T1000 (cell line): ENCODE data around the gene ALG2.
"Not testable (repeated sequence)": the region's sequence is repeated elsewhere in the genome, so short reads cannot be mapped to it uniquely, and the experiment has no call there.

Experiments
- DNase-seq: peaks from one replicate; lab custom pipeline; 2025; ENCODE audit warnings: mixed read lengths; lab: John Stamatoyannopoulos, UW

The ALG2 gene

DNA sequence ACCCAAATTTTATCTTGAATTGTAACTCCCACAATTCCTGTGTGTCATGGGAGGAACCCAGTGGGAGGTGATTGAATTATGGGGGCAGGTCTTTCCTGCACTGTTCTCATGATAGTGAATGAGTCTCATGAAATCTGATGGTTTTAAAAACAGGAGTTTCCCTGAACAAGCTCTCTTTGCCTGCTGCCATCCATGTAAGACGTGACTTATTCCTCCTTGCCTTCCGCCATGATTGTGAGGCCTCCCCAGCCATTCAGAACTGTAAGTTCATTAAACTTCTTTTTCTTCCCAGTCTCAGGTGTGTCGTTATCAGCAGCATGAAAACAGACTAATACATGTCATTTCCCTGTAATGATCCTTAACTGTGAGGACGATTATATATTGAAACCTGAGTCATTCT lies 16.1 kb upstream of the ALG2 start:
- DNase-seq, result not testable (repeated sequence)

DNA sequence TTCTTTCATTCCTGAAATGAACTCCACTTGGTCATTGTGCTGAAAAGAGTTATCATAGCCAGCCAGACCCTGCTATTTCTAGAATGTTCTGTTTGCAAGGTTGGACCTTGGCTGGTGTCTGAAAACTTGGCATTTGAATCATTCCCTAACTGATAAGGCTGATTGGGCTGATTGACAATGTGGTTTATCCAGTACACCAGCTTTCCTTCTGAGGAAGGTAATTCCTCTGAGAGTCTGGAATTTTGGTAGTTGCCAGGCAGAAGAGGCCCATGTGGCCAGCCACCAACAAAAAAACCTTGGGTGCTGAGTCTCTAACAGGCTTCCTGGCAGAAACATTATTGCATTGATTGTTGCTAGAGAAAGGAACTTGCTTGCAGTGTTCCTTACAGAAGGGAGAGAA lies 15.6 kb upstream of the ALG2 start:
- DNase-seq, result no peak

DNA sequence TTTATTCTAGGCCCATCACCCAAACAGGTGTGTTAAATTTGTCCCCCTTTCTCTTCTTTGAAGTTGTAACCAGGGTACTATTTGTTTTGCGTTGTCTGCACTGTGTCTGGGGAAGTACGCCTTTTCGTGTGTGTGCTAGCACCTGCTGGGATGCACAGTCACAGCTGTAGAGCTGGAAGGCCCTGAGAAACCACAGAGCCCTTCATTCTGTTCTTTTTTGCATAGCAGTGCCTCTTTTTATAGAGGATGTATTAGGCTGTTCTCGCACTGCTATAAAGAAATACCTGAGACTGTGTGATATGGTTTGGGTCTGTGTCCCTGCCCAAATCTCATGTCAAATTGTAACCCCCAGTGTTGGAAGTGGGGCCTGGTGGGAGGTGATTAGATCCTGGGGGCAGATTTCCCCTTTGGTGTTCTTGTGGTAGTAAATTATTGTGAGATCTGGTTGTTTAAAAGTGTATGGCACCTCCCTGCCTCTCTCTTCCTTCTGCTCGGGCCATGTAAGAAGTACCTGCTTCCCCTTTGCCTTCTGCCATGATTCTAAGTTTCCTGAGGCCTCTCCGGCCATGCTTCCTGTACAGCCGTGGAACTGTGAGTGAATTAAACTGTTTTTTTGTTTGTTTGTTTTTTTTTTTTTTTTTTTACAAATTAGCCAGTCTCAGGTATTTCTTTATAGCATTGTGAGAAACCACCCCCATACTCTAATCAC lies 14.3 kb upstream of the ALG2 start:
- DNase-seq, result no peak

DNA sequence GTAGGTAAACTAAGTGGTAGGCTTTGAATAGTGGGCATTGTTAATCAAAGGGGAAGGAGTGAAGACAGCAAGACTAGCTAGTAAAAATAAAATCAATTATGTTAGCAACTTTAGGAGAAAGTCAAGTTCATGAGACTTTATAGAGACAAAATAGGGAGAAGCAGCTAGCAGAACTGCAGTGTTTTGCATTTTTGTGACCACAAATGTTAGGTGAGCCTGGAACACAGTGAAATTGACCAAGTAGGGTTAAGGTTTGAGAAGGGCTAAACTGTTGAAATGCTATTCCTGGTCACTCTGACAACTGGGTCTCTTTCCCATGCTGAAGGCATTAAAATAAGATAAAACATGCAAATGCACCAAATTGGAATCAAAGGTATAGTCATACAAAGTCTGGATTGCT lies 13.3 kb upstream of the ALG2 start:
- DNase-seq, result no peak

DNA sequence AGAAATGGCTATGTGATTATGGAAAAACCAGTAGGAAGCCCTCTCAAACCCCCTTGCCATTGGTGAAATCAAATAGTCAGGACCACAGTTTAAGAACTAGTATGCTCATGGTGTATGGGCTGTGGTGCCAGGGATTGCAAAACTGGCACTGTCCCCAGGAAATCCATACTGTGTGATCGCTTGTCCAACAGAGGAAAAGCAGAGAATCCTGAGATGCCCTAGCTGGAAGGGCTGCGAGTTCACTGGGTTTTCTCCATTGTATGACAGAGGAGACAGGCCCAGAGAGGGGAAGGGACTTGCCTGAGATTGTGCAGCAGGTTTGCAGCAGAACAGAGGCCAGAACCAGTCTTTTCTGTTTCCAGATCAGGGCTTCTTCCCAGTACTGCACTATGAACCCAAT lies 12.9 kb upstream of the ALG2 start:
- DNase-seq, result no peak

DNA sequence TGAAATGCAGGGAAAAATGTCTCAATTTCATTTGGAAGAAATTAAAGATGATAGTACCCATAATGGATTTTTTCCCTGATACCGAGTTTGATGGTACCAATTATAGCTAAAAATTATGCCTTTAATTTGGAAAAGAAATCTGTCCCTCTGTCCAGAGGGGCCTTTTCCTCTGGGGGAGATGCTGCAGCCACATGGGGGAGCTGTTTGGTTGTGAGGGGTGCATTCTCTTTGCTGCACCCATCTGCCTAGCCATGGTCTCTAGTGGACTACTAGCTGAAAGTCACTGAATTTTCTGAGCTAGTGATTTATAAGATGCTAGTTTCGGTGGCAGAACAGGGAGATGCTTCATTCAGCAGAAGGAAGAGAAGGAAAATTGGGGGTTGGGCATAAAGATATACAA lies 10.0 kb upstream of the ALG2 start:
- DNase-seq, result no peak

DNA sequence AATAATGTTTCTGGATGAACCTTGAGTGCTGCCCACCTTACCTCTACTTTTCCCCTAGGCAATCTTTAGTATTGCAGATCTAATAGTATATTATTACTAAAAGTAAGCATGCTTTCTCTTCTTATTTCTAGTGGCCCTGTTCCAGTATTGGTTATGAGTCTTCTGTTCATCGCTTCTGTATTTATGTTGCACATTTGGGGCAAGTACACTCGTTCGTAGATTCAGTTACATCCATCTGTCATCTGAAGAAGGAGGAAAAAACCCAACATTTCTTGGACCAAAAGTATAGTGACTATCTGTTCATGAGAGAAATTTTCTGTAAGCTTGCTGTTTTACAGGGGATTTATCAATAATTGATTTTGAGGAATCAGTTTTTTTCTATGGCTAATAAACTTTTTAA lies 8.5 kb upstream of the ALG2 start:
- DNase-seq, result no peak

DNA sequence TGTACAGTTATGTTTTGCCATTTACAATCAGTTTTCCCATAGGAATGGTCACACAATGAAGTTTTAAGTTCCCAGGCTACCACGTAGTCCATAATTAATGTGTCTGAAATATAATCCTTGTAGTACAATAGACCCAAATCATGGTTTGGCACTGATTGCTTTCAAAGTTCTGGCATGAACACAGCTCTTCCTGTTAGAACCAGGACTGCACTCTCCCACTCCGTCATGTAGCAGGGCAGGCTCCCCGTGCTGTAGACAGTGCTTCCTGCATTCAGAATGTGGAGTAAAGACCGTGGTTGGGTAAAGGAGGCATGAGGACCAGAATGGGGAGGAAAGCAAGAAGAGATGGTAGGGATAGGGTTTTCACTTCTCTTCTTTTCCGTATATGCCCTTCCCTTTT lies 4.3 kb upstream of the ALG2 start:
- no peak for DNase-seq

DNA sequence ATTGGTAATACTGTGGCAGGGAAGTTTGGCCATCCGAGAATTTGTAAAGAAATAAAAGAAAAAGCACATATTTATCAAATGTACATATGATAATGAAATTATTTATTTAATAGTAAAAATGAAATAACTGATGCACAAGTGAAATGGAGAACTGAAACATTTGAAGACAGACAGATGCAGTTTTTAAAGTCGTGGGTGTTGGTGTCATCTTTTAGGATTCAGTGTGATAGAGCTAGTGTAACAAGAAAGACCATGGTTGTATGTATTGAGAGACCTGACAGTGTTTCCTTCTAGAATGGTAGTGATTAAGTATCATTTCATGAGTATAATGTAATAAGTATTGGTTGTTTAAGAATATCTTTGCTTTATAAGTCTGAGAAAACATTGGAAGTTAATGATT lies 2.7 kb upstream of the ALG2 start:
- no peak for DNase-seq

DNA sequence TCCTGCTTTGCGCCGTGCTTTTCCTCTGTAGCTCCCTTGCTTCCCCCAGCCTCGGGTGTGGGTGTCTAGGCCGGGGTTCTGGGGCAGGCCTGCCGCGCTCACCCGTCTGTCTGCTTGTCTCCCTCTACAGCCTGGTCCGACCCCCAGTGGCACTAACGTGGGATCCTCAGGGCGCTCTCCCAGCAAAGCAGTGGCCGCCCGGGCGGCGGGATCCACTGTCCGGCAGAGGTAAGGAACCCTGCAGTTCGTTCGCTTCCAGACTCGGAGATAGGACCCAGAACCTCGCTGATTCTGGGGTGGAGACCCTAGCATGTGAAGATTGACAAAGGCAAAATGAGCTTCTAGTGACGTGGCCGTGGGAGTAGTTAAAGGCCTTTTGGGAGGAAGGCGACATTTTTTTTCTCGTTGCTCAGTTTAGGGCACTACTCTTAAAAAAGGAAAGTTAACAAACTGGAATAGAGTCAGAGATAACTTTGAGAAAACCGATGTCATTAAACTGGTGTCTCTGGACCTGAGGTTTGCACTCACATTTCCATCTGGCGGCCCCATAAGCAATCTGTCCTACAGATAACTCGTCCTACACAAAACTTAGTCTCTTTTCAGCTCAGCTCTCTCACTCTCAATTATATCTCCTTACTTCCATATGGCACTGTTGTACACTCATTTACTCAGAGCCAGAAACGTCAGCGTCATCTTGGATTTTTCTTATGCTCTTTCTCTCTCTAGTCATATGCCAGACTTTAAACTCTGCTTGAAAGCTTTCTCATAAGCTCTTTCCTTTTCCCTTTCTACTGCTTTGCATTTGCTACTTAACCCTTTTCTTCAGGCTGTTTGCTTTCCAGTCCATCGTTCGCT lies 901 bp upstream of the ALG2 start:
- DNase-seq, result no peak

DNA sequence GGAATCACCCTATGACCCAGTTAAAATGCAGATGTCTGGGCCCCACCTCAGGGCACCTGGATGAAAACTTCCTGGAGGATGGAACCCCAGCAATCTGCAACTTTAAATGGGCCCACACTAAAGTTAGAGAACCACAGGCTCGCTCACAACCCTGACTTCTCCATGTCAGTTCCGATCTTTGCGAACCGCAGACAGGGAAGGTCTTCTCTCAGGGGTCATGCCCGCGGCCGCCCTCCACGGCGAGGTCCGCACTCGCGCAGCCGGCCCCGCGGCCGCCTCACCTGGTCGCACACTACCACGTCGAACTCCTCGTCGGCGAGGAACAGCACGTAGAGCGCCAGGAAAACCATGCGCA lies 499 bp downstream of the ALG2 start:
- DNase-seq, result no peak

DNA sequence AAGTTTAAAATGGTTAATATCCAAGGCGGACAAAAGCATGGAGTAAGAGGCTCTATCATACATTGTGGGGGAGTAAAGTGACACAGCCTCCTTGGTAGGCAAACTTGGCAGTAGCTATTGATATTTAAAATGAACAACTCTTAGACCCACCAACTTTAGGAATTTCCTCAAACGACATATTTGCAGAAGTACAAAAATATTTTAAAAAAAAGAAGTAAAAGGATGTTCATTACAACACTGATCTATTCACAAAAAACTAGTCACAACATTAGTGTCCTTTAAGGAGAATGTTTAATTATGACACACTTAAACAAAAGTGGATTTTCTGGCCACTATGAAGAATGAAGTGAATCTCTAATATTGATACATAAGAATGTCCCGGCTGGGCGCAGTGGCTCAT lies 1.7 kb downstream of the ALG2 start:
- DNase-seq, result no peak

DNA sequence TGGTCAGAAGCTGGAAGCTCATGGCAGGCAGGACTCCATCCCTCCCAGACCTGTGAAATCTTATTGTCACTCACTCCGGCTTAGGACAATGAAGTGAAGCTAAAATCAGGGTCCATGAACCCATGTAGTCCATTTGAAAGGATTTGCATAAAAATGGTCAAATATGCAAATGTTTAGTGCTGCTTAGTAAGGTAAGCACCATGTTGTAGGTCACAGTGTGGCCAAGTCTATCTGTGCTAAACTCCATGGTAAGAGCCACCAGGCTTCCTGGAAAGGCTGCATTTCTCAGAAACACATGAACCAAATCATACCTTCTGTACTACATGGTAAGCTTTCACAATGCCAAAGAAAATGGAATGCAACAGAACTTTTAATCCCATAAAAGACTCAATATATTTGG lies 5.7 kb downstream of the ALG2 start:
- no peak for DNase-seq

DNA sequence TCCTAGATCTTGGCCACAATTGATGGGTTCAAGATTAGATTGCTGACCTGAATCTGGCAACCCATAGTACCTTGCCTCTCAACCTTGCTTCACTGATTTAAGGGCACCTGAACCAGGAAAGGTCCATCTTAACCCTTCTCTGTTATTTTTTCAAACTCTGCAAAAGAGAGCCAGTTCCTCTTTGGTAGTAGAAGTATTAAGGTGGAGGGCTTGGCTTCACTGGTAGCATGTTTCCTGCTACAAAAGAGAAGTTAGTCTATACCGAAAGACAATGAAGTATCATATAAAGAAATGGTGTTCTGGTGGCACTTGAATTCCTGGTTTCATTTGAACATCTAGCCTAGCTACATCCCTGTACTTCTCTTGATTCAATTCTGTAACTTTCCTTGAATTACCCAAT lies 8.5 kb downstream of the ALG2 start:
- no peak for DNase-seq

DNA sequence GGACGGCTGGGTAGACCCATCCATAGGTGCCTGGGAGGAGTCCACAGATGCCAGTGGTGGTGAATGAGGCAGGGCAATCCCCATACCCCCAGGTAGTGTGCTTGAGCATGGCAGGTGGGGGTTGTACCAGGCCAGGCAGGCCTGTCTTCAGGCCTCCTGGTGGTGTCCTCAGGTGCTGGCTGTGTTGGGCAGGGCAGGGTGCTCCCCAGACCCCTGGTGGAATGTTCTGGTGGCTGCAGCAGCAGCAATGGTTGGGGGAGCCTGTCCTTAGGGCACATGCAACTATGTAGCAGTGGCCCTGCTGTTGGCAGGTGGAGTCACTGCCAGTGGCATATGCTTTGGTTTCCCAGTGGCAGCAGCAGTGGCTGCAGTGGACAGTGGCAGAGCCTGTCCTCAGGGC lies 10.0 kb downstream of the ALG2 start:
- no peak for DNase-seq

DNA sequence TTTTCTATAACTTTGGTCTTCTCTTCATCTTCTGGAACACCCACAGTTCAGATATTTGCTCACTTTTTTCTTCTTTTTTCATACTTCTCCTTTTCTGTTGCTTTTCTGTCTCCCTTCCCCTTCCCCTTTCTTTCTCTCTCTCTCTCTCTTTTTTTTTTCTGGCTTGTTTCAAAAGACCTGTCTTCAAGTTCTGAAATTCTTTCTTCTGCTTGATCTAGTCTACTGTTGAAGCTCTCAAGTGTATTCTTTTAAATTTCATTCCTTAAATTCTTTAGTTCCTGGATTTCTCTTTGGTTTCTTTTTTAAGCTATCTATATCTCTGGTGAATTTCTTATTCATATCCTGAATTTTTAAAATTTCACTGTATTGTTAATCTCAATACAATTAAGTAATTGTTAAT lies 11.2 kb downstream of the ALG2 start:
- DNase-seq, result no peak

DNA sequence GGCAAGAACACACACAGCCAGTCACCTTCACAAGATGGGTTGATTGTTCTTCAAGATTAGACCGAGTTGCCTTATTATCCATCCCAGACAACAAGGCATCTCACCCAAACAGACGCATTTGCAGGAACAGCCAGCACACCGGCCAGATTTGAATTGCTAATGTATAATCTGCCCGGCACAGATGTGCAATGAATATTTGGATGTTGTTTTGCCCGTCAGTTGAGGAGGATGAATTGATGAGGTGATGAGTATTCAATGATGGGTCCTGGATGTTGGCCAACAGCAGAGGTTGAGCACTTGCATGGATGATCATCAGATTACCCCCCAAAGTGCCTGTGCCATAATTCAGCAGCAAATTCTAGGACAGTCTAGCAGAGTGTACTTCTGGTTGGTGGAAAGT lies 20.1 kb downstream of the ALG2 start:
- DNase-seq, result no peak

DNA sequence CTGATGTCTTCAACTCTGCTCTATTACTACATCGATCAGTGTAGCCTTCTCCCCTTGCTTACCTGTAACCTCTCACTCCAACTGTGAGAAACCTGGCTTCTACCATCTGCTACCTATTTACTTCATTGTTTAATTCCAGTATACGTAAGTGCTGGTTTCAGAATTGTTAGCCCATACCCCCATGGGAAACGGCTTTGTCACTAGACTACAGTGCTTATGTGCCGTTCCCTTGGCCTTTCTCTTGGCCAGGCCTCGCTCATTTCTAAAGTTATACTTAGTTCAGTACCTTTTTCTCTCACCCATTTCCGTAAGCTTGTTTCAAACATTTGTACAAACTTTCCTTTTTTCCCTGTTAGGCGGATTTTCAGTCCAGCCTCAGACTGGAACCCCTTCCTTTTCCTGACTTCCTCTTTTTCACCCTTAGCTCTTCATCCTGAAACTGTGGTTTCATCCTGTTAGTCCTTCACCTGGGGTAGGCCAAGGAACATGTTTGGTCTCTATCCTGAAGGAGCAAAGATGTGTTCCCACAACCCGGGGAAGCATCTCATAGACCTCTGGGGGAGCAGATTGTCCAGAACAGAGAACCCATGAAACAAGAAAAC lies 21.7 kb downstream of the ALG2 start:
- DNase-seq, result no peak

DNA sequence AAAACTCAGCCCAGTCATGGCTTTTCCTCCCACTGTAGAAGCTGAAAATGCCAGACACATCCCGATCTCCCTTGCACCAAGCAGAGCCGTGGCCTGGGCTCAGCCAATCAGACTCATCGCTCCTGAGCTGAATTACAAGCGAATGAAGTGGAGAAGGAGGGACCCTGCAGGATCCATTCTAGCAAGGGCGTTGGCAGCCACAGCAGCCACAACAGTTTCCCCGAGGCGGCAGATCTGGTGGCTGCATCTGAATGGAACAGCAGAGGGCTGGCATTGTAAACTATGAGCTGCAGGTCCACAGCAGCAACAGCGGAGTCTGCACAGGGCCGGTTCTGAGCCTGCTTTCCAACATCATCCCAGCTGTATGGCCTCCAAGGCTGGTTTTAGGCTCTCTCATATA lies 23.8 kb downstream of the ALG2 start:
- no peak for DNase-seq

DNA sequence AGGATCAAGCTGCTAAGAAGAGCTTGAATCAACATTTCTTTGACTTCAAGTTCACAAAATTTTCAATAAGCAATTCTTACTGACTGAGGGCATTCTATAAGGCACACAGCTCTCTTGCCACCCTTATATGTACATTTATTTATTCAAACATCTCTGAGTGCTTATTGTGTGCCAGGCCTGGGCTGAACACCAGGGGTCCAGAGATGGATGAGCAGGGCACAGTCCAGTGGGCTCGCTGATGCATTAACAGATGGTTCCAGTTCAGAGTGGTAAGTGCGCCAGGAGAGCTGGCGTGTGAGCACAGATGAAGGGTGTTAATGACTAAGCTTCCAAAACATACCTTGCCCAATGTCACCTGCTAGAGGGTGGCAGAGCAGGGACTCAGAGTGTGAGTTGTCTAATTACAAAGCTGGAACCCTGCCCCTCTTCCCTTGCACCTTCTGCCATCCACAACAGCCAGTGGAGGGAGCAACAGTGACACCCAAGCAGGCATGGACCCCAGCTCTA lies 24.6 kb downstream of the ALG2 start:
- DNase-seq, result no peak

DNA sequence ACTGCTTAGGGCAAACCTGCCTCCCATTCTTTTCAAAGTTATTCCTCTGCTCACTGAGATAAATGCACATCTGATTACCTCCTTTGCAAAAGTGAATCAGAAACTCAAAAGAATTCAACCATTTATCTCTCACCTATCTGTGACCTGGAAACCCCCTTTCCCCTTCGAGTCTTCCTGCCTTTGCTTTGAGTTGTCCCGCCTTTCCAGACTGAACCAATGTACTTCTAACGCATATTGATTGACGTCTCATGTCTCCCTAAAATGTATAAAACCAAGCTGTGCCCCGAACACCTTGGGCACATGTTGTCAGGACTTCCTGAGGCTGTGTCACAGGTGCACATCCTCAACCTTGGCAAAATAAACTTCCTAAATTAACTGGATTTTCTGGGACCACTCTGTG lies 25.3 kb downstream of the ALG2 start:
- DNase-seq, result not testable (repeated sequence)

DNA sequence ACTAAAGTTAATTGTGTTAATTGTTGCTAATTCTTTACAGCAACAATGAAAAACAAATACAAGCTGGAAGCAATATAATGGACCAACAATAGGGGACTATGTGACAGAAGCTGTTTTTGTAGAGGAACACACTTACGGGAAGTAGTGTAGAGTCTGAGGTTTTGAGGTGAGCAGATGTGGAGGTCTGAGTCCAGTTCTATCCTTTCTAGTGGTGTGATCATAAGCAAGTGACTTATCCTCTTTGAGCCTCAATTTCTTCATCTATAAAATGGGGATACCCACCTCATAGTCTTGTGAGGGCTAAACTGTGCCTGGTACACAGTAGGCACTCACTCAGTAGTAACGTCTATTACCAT lies 28.3 kb downstream of the ALG2 start:
- no peak for DNase-seq

DNA sequence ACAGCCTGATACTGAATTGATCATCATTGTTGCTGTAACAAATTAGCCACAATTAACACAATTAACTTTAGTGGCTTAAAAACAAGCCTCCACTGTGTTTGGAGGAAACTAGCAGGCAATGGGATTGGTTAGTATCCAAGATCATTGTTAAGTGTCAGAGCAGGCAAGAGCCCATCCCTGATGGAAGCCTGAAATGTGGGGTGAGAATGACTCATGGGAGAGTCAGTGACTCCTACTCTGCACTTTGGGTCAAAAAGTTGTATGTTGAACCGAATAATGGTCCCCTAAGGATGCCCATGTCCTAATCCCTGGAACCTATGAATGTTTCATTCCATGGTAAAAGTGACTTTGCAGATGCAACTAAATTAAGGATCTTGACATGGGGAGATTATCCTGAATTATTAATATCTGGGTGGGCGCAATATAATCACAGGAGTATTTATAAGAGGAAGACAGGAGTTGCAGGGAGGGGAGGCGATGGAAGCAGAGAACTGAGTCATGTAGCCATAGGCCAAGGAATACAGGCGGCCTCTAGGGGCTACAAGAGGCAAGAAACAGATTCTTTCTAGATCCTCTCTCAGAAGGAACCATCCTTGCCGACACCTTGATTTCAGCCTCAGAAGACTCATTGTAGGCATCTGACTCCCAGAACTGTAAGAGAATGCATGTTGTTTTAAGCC lies 28.8 kb downstream of the ALG2 start:
- no peak for DNase-seq
